Panc1 (cell line): ENCODE results near the gene NOX5. TPM values are rescaled to one million over a fixed set of nuclear protein-coding genes. Genes with fewer than 3 reads are reported as not detected.

Source experiments
- ATAC-seq: fragments of 200-7000 bp; cut with Tn5 transposase; 2 replicates; pipeline ENCODE4 v1.9.1; 2020; ENCODE audit warnings: mild to moderate bottlenecking, moderate library complexity
- BruUV-seq: library from RNA; stranded (reverse); fragments of 400-500 nt; replicated peaks from 2 replicates; lab custom pipeline; 2021; lab: Mats Ljungman, UMichigan
- CTCF ChIA-PET: fragments of 300-600 bp; sonication (Branson Sonifier 250); formaldehyde crosslinking; loops from one replicate; lab custom pipeline; 2022; ENCODE audit warnings: antibody characterized with exemption; lab: Charles Lee
- POLR2A ChIA-PET: fragments of 300-600 bp; sonication (Branson Sonifier 250); formaldehyde crosslinking; loops from one replicate; lab custom pipeline; 2022; ENCODE audit warnings: antibody characterized with exemption; lab: Charles Lee
- DNase-seq: peaks from one replicate; pipeline ENCODE4 v3.0.0-alpha.2; 2010; ENCODE audit warnings: low read depth, low spot score
- H3K27ac ChIP-seq: 2 replicates; pipeline ENCODE4 v1.5.1; 2011; ENCODE audit warnings: mild to moderate bottlenecking, low read length, inconsistent platforms
- H3K27me3 ChIP-seq: fragments of 200-500 bp; sonication (Bioruptor generic); 2 replicates; pipeline ENCODE4 v1.6.0; 2014; ENCODE audit warnings: low read length, inconsistent platforms; ENCODE audit not compliant: control insufficient read depth, insufficient read depth
- H3K36me3 ChIP-seq: fragments of 200-500 bp; sonication (Bioruptor generic); 2 replicates; pipeline ENCODE4 v1.5.1; 2014; ENCODE audit warnings: inconsistent platforms, mild to moderate bottlenecking, low read length, moderate library complexity; ENCODE audit not compliant: control insufficient read depth, insufficient read depth
- H3K4me1 ChIP-seq: 2 replicates; pipeline ENCODE4 v1.5.1; 2011; ENCODE audit warnings: inconsistent platforms, mild to moderate bottlenecking, low read length, moderate library complexity; ENCODE audit not compliant: control insufficient read depth, insufficient read depth
- H3K4me3 ChIP-seq, 2 experiments: 2 replicates each; pipeline ENCODE4 v1.5.1; 2011 to 2012; ENCODE audit warnings: low read depth in 2 of 2, low read length in 2 of 2, mild to moderate bottlenecking in 2 of 2, inconsistent platforms in 1 of 2, moderate library complexity in 1 of 2
- H3K9me3 ChIP-seq: fragments of 200-500 bp; sonication (Bioruptor generic); 2 replicates; pipeline ENCODE4 v1.5.1; 2014; ENCODE audit warnings: low read depth, mild to moderate bottlenecking, inconsistent platforms, low read length, moderate library complexity; ENCODE audit not compliant: control insufficient read depth, insufficient read depth
- CTCF ChIP-seq: fragments of 450-650 bp; IDR thresholded peaks from 2 replicates; pipeline ENCODE4 v1.5.1; 2017; ENCODE audit warnings: mild to moderate bottlenecking
- POLR2AphosphoS5 ChIP-seq: IDR thresholded peaks from 2 replicates; pipeline ENCODE4 v1.6.1; 2012; ENCODE audit warnings: mild to moderate bottlenecking, low read depth, low read length, moderate library complexity
- SIN3A ChIP-seq: IDR thresholded peaks from 2 replicates; pipeline ENCODE4 v1.6.1; 2012; ENCODE audit warnings: low read depth, mild to moderate bottlenecking, low read length, moderate library complexity, borderline replicate concordance; ENCODE audit not compliant: insufficient read depth
- TCF7L2 ChIP-seq: IDR thresholded peaks from 2 replicates; pipeline ENCODE4 v1.6.1; 2011; ENCODE audit warnings: mild to moderate bottlenecking, low read depth, low read length, inconsistent platforms
- in situ Hi-C: cut with HindIII; loops from 2 replicates; pipeline ENCODE4 v1.10.0; 2016; ENCODE audit warnings: low sequenced_read_pairs, low pct_unique_long_range_greater_than_20kb
- intact Hi-C: fragments of 100-400 bp; cut with micrococcal nuclease; formaldehyde crosslinking; loops from one replicate; pipeline ENCODE4 v1.10.0; 2022; ENCODE audit not compliant: unreplicated experiment
- total RNA-seq: library from RNA; stranded (reverse); gene quantifications from one replicate; pipeline ENCODE4 v1.2.1, GENCODE V29; 2021; ENCODE audit not compliant: unreplicated experiment
- TF ChIP-seq, protein P1 (sequence below), 2 experiments: IDR thresholded peaks; 2 replicates each; pipeline ENCODE4 v1.6.1; 2011 to 2012; ENCODE audit warnings: low read depth in 2 of 2, control low read depth in 1 of 2, low read length in 1 of 2, mild to moderate bottlenecking in 1 of 2, moderate library complexity in 1 of 2; ENCODE audit not compliant: insufficient read depth in 1 of 2

Gene NOX5
- total RNA-seq, 1 experiment from 2014 or later: 0.26 TPM

GRCh38 chr15:68994981-68995761 is 19.3 kb upstream of the NOX5 start:
- POLR2A ChIA-PET: no interaction called here
- intact Hi-C loops: no loop called here
- BruUV-seq: no TSS peak
- no peaks in the 10 kb centered on the region for H3K4me1 ChIP-seq
- H3K36me3 ChIP-seq: no peaks in the 10 kb centered on the region
- no peak overlapping the region for H3K27ac ChIP-seq
- no peak for TF ChIP-seq CTCF
- TF ChIP-seq POLR2AphosphoS5: no peak
- TF ChIP-seq, protein P1, sequence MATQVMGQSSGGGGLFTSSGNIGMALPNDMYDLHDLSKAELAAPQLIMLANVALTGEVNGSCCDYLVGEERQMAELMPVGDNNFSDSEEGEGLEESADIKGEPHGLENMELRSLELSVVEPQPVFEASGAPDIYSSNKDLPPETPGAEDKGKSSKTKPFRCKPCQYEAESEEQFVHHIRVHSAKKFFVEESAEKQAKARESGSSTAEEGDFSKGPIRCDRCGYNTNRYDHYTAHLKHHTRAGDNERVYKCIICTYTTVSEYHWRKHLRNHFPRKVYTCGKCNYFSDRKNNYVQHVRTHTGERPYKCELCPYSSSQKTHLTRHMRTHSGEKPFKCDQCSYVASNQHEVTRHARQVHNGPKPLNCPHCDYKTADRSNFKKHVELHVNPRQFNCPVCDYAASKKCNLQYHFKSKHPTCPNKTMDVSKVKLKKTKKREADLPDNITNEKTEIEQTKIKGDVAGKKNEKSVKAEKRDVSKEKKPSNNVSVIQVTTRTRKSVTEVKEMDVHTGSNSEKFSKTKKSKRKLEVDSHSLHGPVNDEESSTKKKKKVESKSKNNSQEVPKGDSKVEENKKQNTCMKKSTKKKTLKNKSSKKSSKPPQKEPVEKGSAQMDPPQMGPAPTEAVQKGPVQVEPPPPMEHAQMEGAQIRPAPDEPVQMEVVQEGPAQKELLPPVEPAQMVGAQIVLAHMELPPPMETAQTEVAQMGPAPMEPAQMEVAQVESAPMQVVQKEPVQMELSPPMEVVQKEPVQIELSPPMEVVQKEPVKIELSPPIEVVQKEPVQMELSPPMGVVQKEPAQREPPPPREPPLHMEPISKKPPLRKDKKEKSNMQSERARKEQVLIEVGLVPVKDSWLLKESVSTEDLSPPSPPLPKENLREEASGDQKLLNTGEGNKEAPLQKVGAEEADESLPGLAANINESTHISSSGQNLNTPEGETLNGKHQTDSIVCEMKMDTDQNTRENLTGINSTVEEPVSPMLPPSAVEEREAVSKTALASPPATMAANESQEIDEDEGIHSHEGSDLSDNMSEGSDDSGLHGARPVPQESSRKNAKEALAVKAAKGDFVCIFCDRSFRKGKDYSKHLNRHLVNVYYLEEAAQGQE (IDR thresholded peaks at IDR 0.05; ENCODE audit: insufficient read depth in 1 of 2, low read depth in 2 of 2, low read length in 1 of 2): no peak
- TF ChIP-seq SIN3A: no peak
- TF ChIP-seq TCF7L2: no peak
- H3K27me3 ChIP-seq: peaks cover 2% of the 10 kb centered on the region
- no peak overlapping the region for H3K4me3 ChIP-seq
- in situ Hi-C loops: no loop called here
- no peaks in the 10 kb centered on the region for H3K9me3 ChIP-seq
- DNase-seq (no peak), ATAC-seq (no peak)
- CTCF ChIA-PET: no interaction called here

GRCh38 chr15:68997050-68997449 is 17.4 kb upstream of the NOX5 start:
- ChIA-PET POLR2A (no interaction called here), CTCF (no interaction called here)
- no TSS peak for BruUV-seq
- Histone ChIP-seq H3K27ac (no peak overlapping the region), H3K4me1 (no peaks in the 10 kb centered on the region), H3K27me3 (peaks cover under 1% of the 10 kb centered on the region), H3K4me3 (no peak overlapping the region), H3K36me3 (no peaks in the 10 kb centered on the region), H3K9me3 (no peaks in the 10 kb centered on the region)
- ATAC-seq: no peak
- no peak for DNase-seq
- in situ Hi-C loops: no loop called here
- TF ChIP-seq CTCF (no peak), POLR2AphosphoS5 (no peak), TCF7L2 (no peak), SIN3A (no peak)
- TF ChIP-seq, protein P1 (IDR thresholded peaks at IDR 0.05; ENCODE audit: insufficient read depth in 1 of 2, low read depth in 2 of 2, low read length in 1 of 2): no peak
- intact Hi-C loops: no loop called here
